ENCODE measurements around the gene PLCB1. TPM values are rescaled to one million over a fixed set of nuclear protein-coding genes. Genes with fewer than 3 reads are reported as not detected.
A peak's percentile ranks its signal among the peaks of the same experiment; 100 is the strongest.

PLCB1 gene
- total and polyA plus RNA-seq, 8 donors: 8.8 to 27.7 (median 19.2) TPM

DNA sequence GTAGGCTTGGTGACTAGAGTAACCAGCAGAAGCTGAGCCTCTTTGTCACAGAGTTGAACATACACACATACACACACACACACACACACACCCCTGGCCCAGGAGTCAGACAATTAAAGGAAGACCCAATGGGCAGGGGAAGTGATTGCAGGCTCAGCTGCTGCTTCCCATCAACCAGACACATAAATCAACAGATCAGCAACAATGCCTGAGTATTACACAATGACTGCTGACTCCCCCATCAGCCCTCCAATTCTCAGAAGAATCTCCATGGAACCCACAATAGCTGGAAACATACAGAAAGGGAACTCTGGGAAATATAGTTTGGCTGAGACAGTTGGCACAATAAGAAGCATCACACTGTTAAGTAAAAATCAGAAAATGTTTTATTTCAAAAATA, 666.4 kb downstream of the PLCB1 start:
- Histone ChIP-seq H3K36me3 (no peaks in the 10 kb centered on the region), H3K9me3 (no peaks in the 10 kb centered on the region), H3K27me3 (no peaks in the 10 kb centered on the region), H3K4me3 (no peak overlapping the region), H3K4me1 (no peaks in the 10 kb centered on the region), H3K27ac (peak overlapping the region in 1 of 2 donors; percentile 11)
- TF ChIP-seq, protein P1, sequence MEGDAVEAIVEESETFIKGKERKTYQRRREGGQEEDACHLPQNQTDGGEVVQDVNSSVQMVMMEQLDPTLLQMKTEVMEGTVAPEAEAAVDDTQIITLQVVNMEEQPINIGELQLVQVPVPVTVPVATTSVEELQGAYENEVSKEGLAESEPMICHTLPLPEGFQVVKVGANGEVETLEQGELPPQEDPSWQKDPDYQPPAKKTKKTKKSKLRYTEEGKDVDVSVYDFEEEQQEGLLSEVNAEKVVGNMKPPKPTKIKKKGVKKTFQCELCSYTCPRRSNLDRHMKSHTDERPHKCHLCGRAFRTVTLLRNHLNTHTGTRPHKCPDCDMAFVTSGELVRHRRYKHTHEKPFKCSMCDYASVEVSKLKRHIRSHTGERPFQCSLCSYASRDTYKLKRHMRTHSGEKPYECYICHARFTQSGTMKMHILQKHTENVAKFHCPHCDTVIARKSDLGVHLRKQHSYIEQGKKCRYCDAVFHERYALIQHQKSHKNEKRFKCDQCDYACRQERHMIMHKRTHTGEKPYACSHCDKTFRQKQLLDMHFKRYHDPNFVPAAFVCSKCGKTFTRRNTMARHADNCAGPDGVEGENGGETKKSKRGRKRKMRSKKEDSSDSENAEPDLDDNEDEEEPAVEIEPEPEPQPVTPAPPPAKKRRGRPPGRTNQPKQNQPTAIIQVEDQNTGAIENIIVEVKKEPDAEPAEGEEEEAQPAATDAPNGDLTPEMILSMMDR (IDR thresholded peaks at IDR 0.05): no peak
- intact Hi-C loops (cut with DNase I): loop anchor here in 1 of 2 donors (10.0 kb wide), 1 partner anchor 556 kb away; no protein-coding TSS in a partner anchor
- DNase-seq (peak in 2 of 4 donors; percentile 21 to 44), ATAC-seq (peak; percentile 76)

DNA sequence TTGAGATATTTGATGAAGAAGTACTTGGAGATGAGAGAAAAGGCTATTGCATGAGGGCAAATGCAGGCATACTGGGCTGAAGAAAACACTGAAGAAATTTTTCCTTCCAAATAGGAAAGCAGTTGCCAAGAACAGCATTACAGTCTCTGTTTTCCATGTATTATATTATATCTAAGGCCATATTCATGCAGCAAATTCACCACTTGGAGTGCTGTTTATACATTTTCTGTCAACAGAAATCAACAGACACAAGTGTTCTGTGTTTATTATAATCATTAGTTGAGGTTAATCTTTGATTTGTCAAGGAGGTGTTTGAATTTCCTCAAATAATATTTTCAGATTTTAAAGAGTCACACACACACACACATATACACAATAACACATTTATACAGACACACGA, 668.0 kb downstream of the PLCB1 start:
- Histone ChIP-seq H3K4me3 (no peak overlapping the region), H3K27me3 (no peaks in the 10 kb centered on the region), H3K36me3 (no peaks in the 10 kb centered on the region), H3K9me3 (no peaks in the 10 kb centered on the region), H3K27ac (no peak overlapping the region), H3K4me1 (no peaks in the 10 kb centered on the region)
- DNase-seq: no peak
- intact Hi-C loops (cut with DNase I): no loop called here
- TF ChIP-seq, protein P1 (IDR thresholded peaks at IDR 0.05): no peak
- ATAC-seq: no peak

DNA sequence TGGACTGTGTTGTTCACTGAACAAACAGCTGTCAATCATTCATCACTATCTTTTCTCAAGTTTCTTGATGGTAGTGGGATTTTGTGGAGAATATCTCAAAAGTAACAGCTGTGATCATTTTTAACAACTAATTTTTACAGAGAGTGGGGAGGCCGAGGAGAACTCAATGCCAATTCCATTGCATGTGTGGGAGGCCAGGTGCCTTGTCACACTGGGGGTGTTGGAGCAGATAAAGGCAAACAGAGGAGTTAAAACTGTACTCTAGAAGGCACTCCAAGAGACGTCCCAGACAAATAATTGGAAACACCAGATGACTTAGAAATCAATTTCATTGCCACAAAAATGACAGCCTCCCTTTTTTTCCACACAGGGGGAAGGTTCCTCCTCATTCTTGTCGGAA, 669.6 kb downstream of the PLCB1 start:
- Histone ChIP-seq H3K27me3 (no peaks in the 10 kb centered on the region), H3K9me3 (no peaks in the 10 kb centered on the region), H3K4me3 (no peak overlapping the region), H3K36me3 (no peaks in the 10 kb centered on the region), H3K4me1 (no peaks in the 10 kb centered on the region), H3K27ac (no peak overlapping the region)
- ATAC-seq (no peak), DNase-seq (no peak)
- TF ChIP-seq, protein P1 (IDR thresholded peaks at IDR 0.05): no peak
- intact Hi-C loops (cut with DNase I): no loop called here

DNA sequence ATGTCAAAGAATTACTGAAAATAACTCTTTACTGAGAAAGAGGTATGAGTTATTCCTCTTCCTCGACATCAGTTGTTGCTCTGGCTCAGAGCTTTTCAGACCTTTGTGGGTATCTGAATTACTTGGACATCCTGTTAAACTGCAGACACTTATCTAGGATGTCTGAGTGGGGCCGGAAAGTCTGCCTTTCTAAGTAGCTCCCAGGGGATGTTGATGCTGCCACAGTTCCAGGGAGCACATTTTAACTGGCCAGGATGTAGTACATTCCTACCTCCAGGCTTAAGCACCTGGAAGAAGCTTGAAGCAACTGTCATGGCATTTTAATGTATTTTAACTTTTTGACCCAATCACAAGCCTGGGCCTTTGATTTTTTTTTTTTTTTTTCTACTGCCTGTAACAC, 671.0 kb downstream of the PLCB1 start:
- no peak overlapping the region for H3K4me3 ChIP-seq
- intact Hi-C loops (cut with DNase I): no loop called here
- H3K27me3 ChIP-seq: no peaks in the 10 kb centered on the region
- no peaks in the 10 kb centered on the region for H3K36me3 ChIP-seq
- no peaks in the 10 kb centered on the region for H3K9me3 ChIP-seq
- ATAC-seq: no peak
- H3K27ac ChIP-seq: no peak overlapping the region
- TF ChIP-seq, protein P1 (IDR thresholded peaks at IDR 0.05): no peak
- no peak for DNase-seq
- no peaks in the 10 kb centered on the region for H3K4me1 ChIP-seq

DNA sequence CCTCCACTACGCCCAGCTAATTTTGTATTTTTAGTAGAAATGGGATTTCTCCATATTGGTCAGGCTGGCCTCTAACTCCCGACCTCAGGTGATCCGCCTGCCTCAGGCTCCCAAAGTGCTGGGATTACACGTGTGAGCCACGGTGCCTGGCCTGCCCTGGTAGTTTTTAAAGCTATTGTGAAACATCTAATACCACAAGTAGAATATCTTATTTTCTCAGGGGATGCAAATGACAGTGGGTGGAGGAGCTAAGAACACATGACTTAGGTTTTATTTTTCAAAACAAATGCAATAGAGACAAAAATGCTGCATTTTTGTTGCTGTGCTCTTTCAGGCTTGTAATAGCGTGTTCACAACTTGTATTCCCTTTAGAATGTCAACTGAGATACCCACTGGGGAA, 671.9 kb downstream of the PLCB1 start:
- no peak overlapping the region for H3K27ac ChIP-seq
- no peak overlapping the region for H3K4me3 ChIP-seq
- DNase-seq (no peak), ATAC-seq (no peak)
- no peaks in the 10 kb centered on the region for H3K36me3 ChIP-seq
- intact Hi-C loops (cut with DNase I): no loop called here
- H3K9me3 ChIP-seq: no peaks in the 10 kb centered on the region
- H3K27me3 ChIP-seq: no peaks in the 10 kb centered on the region
- no peaks in the 10 kb centered on the region for H3K4me1 ChIP-seq
- TF ChIP-seq, protein P1 (IDR thresholded peaks at IDR 0.05): no peak
